ENCODE results near the gene NTN1.

NTN1 gene

DNA sequence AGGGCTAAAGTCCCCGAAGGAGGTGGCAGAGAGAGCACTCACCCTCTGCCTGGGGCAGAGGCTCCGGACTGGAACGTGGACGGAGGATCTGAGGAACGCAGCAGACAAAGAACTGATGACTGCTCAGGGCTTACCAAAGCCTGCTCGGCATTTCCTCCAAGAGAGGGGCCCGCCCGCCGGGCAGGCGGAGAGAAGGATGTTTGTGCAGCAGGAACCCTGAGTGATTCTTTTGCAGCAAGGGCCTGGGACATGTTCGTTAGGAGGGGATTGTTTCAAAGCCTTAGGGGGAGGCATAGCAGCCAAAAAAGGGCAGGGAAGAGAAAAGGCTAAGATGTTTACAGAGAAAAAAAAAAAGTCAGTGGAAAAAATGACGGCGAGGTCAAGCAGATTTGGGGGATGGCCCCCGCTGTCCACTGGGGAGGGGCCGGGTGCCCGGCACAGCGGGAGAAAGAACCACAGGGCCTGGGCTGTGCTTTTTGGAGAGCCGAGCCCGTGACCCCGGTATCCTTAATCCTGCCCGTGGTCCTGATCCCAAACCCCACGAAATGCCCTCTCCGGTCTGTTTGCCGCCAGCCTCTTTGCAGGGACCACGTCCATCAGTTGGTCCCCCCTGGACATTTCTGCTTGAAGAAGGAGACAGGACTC is 129.3 kb downstream of the NTN1 start:
- no peak for TF ChIP-seq GATA3 (IDR thresholded peaks at IDR 0.05; ENCODE audit: low read depth, low read length)
- TF ChIP-seq GATA2 (IDR thresholded peaks at IDR 0.05; ENCODE audit: low read depth, low read length): no peak

DNA sequence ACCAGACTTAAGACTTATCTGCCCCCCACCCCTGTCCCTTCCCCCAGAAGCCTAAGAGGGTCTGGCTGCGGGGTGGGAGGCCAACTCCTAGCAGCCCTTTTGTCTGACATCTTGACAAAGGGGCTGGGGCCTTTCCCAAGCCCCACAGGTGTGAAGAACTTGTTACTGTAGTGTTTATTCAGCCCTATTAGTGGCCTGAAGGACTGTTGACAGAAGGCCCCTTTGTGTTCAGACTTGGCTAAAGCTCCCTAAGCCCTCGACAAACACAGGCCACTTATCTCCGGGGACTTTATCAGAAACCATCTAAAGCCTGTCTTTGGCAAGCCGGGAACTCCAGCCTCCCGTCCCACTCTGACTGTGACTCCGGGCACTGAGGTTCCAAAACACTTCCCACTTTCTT is 129.8 kb downstream of the NTN1 start:
- TF ChIP-seq GATA2 (IDR thresholded peaks at IDR 0.05; ENCODE audit: low read depth, low read length) (no peak), GATA3 (IDR thresholded peaks at IDR 0.05; ENCODE audit: low read depth, low read length) (no peak)

DNA sequence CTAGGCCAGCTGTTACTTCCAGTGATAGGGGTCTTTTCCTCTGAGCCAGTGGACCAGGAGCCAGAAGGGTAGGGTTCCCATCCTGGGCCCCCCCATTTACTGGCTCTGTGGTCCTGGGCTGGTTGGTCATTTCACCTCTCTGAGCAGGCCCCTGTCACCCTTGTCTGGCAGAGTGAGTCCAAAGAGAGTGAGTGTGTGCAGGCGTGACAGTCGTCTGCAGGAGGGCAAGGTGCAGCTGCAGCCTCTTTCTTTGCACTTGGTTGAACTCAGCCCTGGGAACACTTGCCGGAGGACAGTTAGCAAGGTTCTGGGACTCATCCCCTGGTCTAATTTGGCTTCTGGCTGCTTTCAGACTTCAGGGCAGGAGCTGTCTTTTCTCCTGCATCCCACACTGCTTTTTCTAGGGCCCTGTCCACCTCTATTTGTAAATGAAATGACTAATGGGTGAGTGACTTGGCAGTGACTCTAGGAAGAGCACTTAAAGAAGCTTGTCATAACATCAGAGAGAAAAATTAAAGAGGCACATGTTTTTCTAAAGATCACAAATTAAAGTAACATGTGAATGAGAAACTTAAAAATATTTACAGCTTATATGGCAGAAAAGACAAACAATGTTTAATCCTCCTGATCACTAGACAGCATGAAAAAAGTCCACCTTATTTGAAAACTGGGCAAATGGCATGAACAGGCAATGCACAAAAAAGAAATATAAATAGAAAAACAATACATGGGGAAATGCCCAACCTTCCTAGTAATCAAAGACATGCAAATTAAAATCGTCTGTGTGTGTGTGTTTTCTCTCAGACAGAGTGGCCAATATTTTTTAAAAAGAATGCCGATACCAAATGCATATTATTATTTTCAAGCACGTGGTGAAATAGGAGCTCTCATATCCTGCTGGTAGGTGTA is 137.5 kb downstream of the NTN1 start:
- TF ChIP-seq GATA2 (IDR thresholded peaks at IDR 0.05; ENCODE audit: low read depth, low read length) (no peak), GATA3 (IDR thresholded peaks at IDR 0.05; ENCODE audit: low read depth, low read length) (no peak)

DNA sequence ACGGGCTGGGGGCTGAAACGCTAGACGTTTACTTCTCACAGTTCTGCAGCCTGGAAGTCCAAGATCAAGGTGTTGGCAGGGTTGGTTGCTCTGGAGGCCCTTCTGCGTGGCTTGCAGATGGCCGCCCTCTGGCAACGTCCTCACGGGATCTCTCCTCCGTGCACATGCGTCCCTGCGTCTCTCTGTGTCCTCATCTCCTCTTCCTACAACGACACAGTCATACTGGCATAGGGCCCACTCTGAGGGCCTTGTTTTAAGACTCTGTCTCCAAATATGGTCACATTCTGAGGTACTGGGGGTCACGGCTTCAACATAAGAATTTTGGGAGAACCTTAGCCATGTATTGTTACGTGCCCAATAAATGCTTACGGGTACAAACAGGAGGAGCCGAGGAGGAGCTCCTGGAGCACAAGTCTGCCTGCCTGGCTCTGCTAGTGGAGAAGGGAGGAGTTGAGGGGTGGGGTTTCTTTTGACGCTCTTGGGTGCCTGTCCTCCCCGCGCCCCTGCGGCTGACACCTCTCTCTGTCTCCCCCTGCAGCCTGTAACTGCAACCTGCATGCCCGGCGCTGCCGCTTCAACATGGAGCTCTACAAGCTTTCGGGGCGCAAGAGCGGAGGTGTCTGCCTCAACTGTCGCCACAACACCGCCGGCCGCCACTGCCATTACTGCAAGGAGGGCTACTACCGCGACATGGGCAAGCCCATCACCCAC is 141.1 kb downstream of the NTN1 start:
- TF ChIP-seq GATA2 (IDR thresholded peaks at IDR 0.05; ENCODE audit: low read depth, low read length): no peak
- no peak for TF ChIP-seq GATA3 (IDR thresholded peaks at IDR 0.05; ENCODE audit: low read depth, low read length)

DNA sequence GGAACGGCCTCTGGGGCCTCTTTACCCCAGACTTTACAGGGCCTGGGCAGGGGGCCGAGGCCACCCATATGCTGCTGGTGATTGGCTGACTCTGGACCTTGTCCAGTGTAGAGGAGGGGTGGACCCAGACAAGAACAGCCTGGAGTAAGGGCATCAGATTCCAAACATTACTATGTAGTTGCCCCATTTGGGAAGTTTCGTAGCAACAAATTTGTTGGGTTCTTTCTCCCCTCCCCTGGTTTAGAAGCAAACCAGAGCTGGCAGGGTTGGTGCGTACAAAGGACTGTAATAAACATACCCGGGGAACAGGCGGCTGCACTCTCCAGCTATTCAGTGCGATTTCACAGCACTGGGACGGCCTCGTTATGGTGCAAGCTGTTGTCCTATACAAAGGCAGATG is 145.5 kb downstream of the NTN1 start:
- TF ChIP-seq GATA2 (IDR thresholded peaks at IDR 0.05; ENCODE audit: low read depth, low read length) (no peak), GATA3 (IDR thresholded peaks at IDR 0.05; ENCODE audit: low read depth, low read length) (no peak)

DNA sequence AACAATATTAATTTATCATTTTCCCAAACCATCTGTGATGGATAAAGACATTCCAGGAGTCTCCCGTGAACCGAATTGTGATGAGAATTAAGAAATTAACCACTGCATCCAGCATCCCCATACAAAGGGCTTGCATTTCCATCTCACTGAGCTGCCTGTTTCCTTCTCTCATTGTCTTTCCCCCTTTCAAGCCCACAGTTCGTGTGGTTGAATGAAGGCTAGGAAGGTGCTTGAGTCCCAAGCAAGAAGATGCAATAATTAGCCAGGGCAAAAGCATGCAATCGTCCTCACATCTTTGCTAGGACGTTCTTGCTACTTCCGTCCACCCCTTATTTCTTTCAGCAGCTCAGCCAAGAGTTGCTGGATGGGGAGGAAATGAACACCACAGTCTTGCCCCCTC is 146.1 kb downstream of the NTN1 start:
- TF ChIP-seq GATA3 (IDR thresholded peaks at IDR 0.05; ENCODE audit: low read depth, low read length) (no peak), GATA2 (IDR thresholded peaks at IDR 0.05; ENCODE audit: low read depth, low read length) (no peak)

DNA sequence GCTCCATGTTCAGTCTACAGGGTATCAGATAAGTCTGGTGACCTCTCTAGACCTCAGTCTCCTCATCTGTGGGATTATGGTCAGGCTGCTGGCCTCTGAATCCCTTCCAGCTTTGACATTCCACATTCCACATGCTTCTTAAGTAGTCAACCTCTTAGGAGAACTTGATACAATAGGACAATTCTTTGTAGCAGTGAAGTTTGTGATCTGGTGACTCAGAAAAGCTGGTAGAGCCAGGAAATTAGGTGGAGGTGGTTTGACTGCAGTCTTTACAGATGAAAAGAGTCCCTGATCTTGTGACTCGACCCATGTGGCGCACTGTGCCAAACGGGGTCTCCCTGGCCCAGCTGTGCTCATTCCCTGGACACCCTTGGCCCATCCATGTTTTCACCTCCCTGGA is 147.8 kb downstream of the NTN1 start:
- TF ChIP-seq GATA3 (IDR thresholded peaks at IDR 0.05; ENCODE audit: low read depth, low read length) (no peak), GATA2 (IDR thresholded peaks at IDR 0.05; ENCODE audit: low read depth, low read length) (no peak)

DNA sequence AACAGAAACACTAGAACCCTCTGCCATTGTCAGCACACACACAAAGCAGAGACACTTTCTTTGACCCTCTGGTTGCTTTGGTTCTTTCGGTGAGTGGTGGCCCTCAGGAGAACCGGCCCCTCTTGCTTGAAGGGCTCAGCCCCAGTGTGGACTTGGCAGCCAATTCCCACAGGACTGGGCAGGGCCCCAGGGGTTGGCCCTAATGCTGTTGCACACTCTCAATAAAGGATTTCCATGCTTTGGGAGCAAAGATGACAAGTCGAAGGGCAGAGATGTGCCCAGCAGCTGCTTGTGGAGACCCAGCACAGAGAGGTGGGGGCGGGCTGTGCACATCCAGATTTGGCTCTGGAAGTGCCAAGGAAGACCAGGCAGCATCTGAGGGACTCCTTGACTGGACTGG is 149.0 kb downstream of the NTN1 start:
- TF ChIP-seq GATA2 (IDR thresholded peaks at IDR 0.05; ENCODE audit: low read depth, low read length) (no peak), GATA3 (IDR thresholded peaks at IDR 0.05; ENCODE audit: low read depth, low read length) (no peak)

DNA sequence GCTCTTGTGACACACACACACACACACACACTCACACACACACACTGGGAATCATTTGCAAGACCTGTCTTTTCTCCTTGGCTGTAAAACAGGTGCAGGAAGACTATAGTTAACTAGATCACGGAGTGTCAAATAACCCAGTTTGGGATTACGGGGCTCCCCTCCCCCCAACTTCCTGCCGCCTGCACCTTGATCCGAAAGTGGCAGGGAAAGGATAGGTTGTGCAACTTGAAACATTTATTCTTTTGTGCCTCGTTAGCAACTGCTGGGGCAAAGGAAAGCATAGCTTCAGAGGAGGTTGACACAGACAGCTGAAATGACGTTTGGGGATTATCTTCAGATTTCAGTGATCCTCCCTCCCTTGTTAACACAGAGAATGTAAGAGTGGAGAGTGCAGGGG is 149.5 kb downstream of the NTN1 start:
- TF ChIP-seq GATA3 (IDR thresholded peaks at IDR 0.05; ENCODE audit: low read depth, low read length) (no peak), GATA2 (IDR thresholded peaks at IDR 0.05; ENCODE audit: low read depth, low read length) (no peak)

DNA sequence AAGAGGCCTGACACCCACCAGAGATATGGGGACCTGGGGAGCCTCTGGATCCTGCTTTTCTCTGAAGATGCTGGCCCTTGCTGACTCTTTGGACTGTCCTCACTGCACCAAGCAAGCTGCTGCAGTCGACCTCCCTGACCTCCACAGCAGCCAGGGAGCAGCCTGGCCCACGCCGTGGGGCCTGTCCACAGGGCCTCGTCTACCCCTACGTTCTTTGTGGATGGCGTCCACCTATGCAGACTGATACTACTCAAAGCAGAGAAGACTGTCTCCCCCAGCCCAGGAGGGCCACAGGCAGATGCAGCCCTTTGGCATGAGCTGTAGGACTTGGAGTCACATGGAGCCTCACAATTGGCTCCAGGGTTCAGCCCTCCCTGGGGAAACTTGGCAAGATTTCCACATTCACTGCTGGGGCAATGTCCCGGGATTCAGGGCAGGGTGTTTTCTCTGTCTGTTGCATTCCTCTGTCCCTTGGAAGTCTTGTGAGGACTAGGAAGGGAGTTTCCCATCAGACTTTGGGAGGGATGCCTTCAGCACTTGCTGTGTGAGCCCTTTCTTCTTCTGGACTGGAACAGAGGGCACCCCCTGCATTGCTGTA is 152.2 kb downstream of the NTN1 start:
- TF ChIP-seq GATA3 (IDR thresholded peaks at IDR 0.05; ENCODE audit: low read depth, low read length) (no peak), GATA2 (IDR thresholded peaks at IDR 0.05; ENCODE audit: low read depth, low read length) (no peak)

DNA sequence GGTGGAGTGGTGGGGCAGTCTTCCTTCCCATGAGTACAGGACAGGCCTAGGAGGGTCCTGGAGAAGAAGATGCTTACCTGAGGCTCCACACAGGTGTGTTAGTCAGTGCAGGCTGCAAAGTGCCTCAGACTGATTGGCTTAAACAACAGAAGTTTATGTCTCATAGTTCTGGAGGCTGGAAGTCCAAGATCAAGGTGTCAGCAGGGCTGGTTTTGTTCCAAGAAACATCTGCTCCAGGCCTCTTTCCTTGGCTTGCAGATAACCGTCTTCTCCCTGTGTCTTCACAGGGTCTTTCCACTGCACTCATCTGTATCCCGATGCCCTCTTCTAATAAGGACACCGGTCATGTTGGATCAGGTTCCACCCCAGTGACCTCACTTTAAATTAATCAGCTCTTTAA is 153.0 kb downstream of the NTN1 start:
- TF ChIP-seq GATA3 (IDR thresholded peaks at IDR 0.05; ENCODE audit: low read depth, low read length) (no peak), GATA2 (IDR thresholded peaks at IDR 0.05; ENCODE audit: low read depth, low read length) (no peak)

DNA sequence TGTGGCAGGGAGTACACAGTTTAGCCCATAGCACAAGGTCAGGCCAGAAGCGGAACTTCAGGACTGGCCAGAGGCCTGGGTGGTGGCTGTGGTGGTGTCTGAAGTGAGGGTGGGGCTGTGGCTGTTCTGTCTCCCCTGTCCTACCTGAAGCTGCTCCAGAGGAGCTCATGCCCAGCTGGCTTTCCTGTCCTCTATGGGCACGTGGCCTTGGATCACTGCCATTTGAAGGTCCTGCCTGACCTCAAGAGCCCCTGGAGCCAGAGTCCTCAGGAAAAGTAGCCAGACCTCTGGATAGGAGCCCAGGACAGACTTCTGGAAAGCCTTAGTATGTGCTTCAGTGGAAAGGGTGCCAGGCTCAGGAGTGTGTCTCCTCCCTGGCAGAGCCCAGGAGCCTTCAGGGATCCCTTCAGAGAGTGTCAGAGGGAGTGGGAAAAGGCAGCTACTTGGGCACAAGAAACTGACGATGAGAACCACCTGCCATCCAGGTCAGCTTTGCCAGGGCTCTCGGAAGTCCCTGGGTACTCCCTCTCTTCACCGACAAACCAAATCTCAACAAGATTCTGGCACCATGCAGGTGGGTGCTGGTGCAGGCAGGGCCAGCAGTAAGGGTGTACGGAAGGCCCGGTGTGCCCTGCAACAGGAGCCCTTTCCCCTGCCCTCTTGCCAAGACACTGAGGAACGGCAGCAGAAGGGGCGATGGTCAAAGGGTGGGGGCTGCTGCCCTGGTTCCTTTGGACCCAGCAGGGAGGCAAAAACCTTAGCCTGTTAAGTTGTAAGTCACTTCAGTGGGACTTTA is 153.7 kb downstream of the NTN1 start:
- TF ChIP-seq GATA3 (IDR thresholded peaks at IDR 0.05; ENCODE audit: low read depth, low read length): no peak
- no peak for TF ChIP-seq GATA2 (IDR thresholded peaks at IDR 0.05; ENCODE audit: low read depth, low read length)

DNA sequence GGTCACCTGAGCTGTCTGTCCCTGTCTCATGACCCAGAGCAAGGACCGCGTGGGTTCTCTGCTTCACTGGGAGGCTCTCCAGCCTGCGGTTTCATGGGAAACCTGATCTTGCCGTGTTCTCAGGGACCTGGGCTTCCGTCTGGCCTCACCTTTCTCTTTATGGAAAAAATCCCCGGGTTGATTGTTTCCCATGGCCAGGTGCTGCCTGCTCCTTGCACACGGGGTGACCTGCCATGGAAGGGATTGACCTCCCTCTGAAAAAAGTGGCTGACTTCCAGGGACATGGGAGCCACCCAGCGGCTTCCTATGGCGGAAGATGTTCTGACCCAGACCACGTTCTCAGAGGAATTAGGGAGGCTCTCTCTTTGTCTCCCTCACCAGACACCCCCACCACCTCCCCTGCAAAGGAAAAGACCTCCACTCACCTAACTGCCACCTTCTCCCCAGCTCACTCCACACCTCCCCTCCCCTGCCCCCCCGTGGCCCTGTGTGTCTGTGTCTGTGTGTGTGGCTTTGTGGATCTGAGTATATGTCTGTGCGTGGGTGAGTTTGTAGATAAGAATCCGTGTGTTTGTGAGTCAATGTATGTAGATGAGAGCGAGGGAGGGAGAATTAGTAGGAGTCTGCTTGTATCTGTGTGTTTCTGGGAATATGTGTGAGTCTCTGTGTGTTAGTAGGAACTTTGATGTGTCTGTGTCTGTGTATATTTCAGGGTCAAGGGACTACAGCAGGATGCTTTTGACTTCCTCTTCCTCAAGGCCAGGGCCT is 154.6 kb downstream of the NTN1 start:
- TF ChIP-seq GATA3 (IDR thresholded peaks at IDR 0.05; ENCODE audit: low read depth, low read length) (no peak), GATA2 (IDR thresholded peaks at IDR 0.05; ENCODE audit: low read depth, low read length) (no peak)
